Mesenchymal stem cell (in vitro differentiated cells and primary cell): ENCODE data around the gene UGT1A3.

Experiments used
- DNase-seq: peaks from one replicate; pipeline ENCODE4 v3.0.0-alpha.2; 2013
- H2AFZ ChIP-seq: one replicate; pipeline ENCODE4 v1.6.1; 2013; ENCODE audit warnings: low read depth, mild to moderate bottlenecking, control low read depth, inconsistent platforms, low read length, moderate library complexity
- H2AK5ac ChIP-seq: 2 replicates; pipeline ENCODE4 v1.6.1; 2013; ENCODE audit warnings: low read length, moderate library complexity, mild to moderate bottlenecking, inconsistent platforms; ENCODE audit not compliant: severe bottlenecking
- H2BK120ac ChIP-seq: one replicate; pipeline ENCODE4 v1.6.1; 2013; ENCODE audit warnings: low read depth, mild to moderate bottlenecking, inconsistent platforms, low read length, moderate library complexity
- H2BK12ac ChIP-seq, 2 experiments: one replicate each; pipeline ENCODE4 v1.6.1; 2013; ENCODE audit warnings: inconsistent platforms in 2 of 2, low read length in 2 of 2, mild to moderate bottlenecking in 2 of 2, moderate library complexity in 2 of 2, control low read depth in 1 of 2
- H2BK15ac ChIP-seq: one replicate; pipeline ENCODE4 v1.6.1; 2013; ENCODE audit warnings: mild to moderate bottlenecking, low read depth, inconsistent platforms; ENCODE audit not compliant: poor library complexity, severe bottlenecking
- H2BK5ac ChIP-seq: 2 replicates; pipeline ENCODE4 v1.6.1; 2013; ENCODE audit warnings: low read depth, mild to moderate bottlenecking, low read length, control low read depth, inconsistent platforms; ENCODE audit not compliant: poor library complexity, severe bottlenecking
- H3K14ac ChIP-seq, 2 experiments: one replicate each; pipeline ENCODE4 v1.6.1; 2013; ENCODE audit warnings: inconsistent platforms in 2 of 2, low read length in 2 of 2, control low read depth in 1 of 2, mild to moderate bottlenecking in 1 of 2, moderate library complexity in 1 of 2
- H3K18ac ChIP-seq, 2 experiments: one replicate each; pipeline ENCODE4 v1.6.1; 2013; ENCODE audit warnings: inconsistent platforms in 2 of 2, low read length in 2 of 2, control low read depth in 1 of 2, low read depth in 1 of 2, mild to moderate bottlenecking in 1 of 2
- H3K23ac ChIP-seq, 2 experiments: one replicate each; pipeline ENCODE4 v1.6.1; 2013; ENCODE audit warnings: inconsistent platforms in 2 of 2, low read length in 2 of 2, mild to moderate bottlenecking in 2 of 2, moderate library complexity in 2 of 2, control low read depth in 1 of 2
- H3K27ac ChIP-seq: 2 replicates; pipeline ENCODE4 v1.5.1; 2013; ENCODE audit warnings: mild to moderate bottlenecking, moderate library complexity, low read length, control low read depth, inconsistent platforms; ENCODE audit not compliant: poor library complexity, severe bottlenecking
- H3K27me3 ChIP-seq, 2 experiments: 2 replicates each; pipeline versions ENCODE4 v1.6.1 to v1.7.0; 2013; ENCODE audit warnings: low read length in 2 of 2, mild to moderate bottlenecking in 2 of 2, moderate library complexity in 2 of 2, control low read depth in 1 of 2, inconsistent platforms in 1 of 2; ENCODE audit not compliant: control insufficient read depth in 1 of 2, insufficient read depth in 1 of 2
- H3K36me3 ChIP-seq, 2 experiments: 2 replicates each; pipeline versions ENCODE4 v1.6.1 to v1.7.0; 2013; ENCODE audit warnings: low read length in 2 of 2, control low read depth in 1 of 2, inconsistent platforms in 1 of 2, low read depth in 1 of 2, mild to moderate bottlenecking in 1 of 2; ENCODE audit not compliant: insufficient read depth in 2 of 2, control insufficient read depth in 1 of 2
- H3K4ac ChIP-seq, 2 experiments: one replicate each; pipeline ENCODE4 v1.6.1; 2013; ENCODE audit warnings: inconsistent platforms in 2 of 2, low read length in 2 of 2, mild to moderate bottlenecking in 2 of 2, moderate library complexity in 2 of 2, control low read depth in 1 of 2, low read depth in 1 of 2
- H3K4me1 ChIP-seq: 2 replicates; pipeline ENCODE4 v1.6.1; 2013; ENCODE audit warnings: low read depth, low read length, control low read depth; ENCODE audit not compliant: control insufficient read depth, insufficient read depth
- H3K4me2 ChIP-seq: 2 replicates; pipeline ENCODE4 v1.6.1; 2013; ENCODE audit warnings: low read length, mild to moderate bottlenecking, inconsistent platforms; ENCODE audit not compliant: poor library complexity, severe bottlenecking
- H3K4me3 ChIP-seq, 2 experiments: 2 replicates each; pipeline versions ENCODE4 v1.5.1 to v1.7.0; 2013; ENCODE audit warnings: low read length in 2 of 2, mild to moderate bottlenecking in 2 of 2, control low read depth in 1 of 2, low read depth in 1 of 2; ENCODE audit not compliant: insufficient read depth in 1 of 2
- H3K79me1 ChIP-seq: replicated peaks from 2 replicates; pipeline ENCODE4 v1.6.1; 2013; ENCODE audit warnings: mild to moderate bottlenecking, control low read depth, low read length, inconsistent platforms; ENCODE audit not compliant: poor library complexity, severe bottlenecking
- H3K9ac ChIP-seq: 2 replicates; pipeline ENCODE4 v1.7.0; 2013; ENCODE audit warnings: mild to moderate bottlenecking, low read length, moderate library complexity
- H3K9me3 ChIP-seq: 2 replicates; pipeline ENCODE4 v1.7.0; 2013; ENCODE audit warnings: mild to moderate bottlenecking, low read length; ENCODE audit not compliant: control insufficient read depth
- H4K8ac ChIP-seq: one replicate; pipeline ENCODE4 v1.6.1; 2013; ENCODE audit warnings: inconsistent platforms, mild to moderate bottlenecking, low read length, moderate library complexity
- H4K91ac ChIP-seq: one replicate; pipeline ENCODE4 v1.6.1; 2013; ENCODE audit warnings: mild to moderate bottlenecking, low read length, inconsistent platforms
- WGBS: methylation state at CpG from one replicate; pipeline ENCODE4 v1.1.7; 2013; ENCODE audit warnings: mixed read lengths; 5-methylcytosine and 5-hydroxymethylcytosine counted together

The UGT1A3 gene

DNA sequence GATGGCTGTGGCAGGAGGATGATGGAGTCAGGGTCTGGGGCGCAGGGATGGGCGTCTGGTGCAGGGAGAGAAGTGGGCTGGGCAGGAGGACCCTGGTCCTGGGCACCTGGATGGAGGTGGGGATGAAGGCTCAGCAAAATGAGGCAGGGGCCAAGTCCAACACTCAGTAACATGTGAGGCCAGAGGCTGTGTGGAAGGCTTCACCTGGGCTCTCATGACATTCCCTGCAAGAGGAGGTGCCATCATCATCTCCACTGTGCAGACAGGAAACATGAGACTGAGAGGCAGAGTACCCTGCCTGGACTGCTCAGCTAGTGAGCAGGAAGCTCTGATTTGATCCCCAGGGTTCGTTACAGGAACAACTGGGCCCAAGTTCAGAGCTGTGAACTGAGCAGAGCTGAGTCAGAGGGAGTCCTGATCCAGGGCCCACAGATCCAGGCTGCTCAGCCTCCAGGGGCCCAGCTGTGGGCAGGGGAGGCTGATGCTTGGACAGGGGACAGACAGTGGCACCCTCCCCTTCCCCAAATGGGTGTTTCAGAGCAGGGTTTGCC, 88.6 kb downstream of the UGT1A3 start:
- no peak overlapping the region for H2BK12ac ChIP-seq

DNA sequence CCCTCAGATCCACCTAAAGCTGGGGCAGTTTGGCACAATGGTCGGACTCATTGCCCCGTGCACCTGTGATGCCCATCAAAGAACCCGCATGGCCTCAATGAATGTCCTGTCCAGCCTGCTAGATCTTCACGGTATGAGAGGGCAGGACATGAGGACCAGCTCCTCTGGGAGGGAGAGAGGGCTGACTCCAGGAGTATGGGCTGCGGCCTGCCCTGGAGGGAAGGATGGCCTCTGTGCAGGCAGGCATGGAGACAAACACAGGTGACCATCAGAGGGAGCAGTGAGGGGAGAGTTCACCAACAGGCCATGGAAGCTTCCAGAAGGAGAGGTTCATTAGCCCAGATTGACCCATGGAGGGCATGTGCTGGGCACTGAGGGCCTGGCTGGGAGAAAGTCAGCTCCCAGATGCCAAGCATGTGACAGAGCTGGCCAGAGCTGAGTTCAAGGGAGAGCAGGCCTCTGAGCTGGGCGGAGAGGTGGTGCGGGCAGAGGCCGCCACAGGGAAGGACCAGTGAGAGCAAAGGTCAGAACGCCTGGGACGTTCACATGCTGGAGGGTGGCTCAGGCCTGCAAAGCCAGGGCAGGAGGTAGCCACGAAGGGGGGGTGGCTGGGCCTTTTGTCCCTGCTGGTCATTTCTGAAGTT, 89.3 kb downstream of the UGT1A3 start:
- Histone ChIP-seq H4K8ac (no peak overlapping the region), H3K79me1 (no peaks in the 10 kb centered on the region), H3K27me3 (peaks cover 18 to 36% of the 10 kb centered on the region in 2 experiments), H2AK5ac (no peak overlapping the region), H2BK15ac (no peak overlapping the region), H4K91ac (no peak overlapping the region), H3K4me3 (no peak overlapping the region), H3K27ac (no peak overlapping the region), H3K18ac (no peak overlapping the region), H2BK12ac (no peak overlapping the region), H3K36me3 (no peaks in the 10 kb centered on the region), H3K23ac (no peak overlapping the region), H2AFZ (no peak overlapping the region), H3K4me1 (peaks cover 4% of the 10 kb centered on the region), H3K14ac (no peak overlapping the region), H2BK120ac (no peak overlapping the region), H2BK5ac (no peak overlapping the region), H3K4me2 (no peak overlapping the region), H3K9me3 (no peaks in the 10 kb centered on the region), H3K4ac (no peak overlapping the region), H3K9ac (no peak overlapping the region)
- 94% methylated on average over 11 of the region's 11 CpGs for WGBS
- no peak for DNase-seq

More for the DNA sequence above, 88.6 kb downstream of the UGT1A3 start:
- Histone ChIP-seq H4K91ac (no peak overlapping the region), H3K23ac (no peak overlapping the region), H3K36me3 (no peaks in the 10 kb centered on the region), H3K9me3 (no peaks in the 10 kb centered on the region), H2AFZ (no peak overlapping the region), H3K9ac (no peak overlapping the region), H3K4me1 (peaks cover 4% of the 10 kb centered on the region), H3K4me3 (peak overlapping the region in 1 of 2 experiments; percentile 23), H2BK120ac (no peak overlapping the region), H2AK5ac (no peak overlapping the region), H3K4me2 (no peak overlapping the region), H4K8ac (no peak overlapping the region), H3K18ac (no peak overlapping the region), H3K14ac (no peak overlapping the region), H2BK5ac (no peak overlapping the region), H3K27me3 (peaks cover 15 to 41% of the 10 kb centered on the region in 2 experiments), H3K4ac (no peak overlapping the region), H3K27ac (no peak overlapping the region), H3K79me1 (no peaks in the 10 kb centered on the region), H2BK15ac (no peak overlapping the region)
- DNase-seq = no peak
- 74% methylated on average over 3 of the region's 3 CpGs for whole genome bisulfite sequencing

DNA sequence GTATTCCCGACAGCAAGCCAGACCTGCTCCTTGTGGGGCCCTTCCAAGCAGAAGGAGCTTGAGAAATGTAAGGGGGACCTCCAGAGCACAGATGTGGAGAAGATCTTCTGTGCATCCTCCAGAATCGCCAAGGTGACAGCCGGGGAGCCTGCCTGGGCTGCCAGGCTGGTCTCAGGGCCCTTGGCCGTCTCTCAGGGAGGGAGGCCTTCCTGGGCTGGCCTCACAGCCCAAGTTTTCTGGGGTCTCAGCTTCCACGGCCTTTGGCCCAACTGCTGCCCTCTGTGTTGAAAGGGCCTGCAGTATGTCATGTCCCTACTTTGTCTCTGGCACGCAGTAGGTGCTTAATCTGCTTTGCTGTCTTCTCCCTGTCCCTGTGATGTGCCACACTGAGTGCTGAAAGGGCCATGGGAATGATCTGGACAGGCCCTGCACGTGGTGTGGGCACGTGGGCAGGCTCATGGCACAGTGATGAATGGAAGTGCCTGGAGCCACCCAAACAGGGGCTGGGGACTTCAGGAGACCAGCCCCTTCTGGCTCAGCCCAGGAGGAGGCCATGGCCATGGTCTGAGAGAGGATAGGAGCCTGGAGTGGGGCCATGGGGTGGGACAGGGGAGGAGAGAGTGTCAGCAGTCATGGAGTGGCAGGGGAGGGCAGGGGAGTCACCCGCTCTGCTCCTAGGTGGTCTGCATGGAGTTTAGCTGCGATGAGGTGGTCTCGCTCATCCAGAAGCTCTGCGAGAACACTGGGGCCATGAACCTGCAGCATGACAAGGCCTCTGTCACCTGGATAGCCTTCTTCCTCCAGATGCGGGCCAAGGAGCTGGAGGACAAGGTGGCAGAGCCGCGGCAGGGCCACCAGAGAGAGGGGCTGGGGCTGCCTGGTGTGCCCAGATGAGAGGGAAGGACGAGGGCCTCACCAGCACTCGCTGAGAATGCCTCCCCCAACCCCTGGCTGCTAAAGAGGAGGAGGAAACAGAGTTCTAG, 90.1 kb downstream of the UGT1A3 start:
- Histone ChIP-seq H3K4ac (no peak overlapping the region), H2BK15ac (no peak overlapping the region), H2BK120ac (no peak overlapping the region), H3K9ac (no peak overlapping the region), H3K4me2 (no peak overlapping the region), H3K14ac (no peak overlapping the region), H3K23ac (no peak overlapping the region), H3K79me1 (no peaks in the 10 kb centered on the region), H2BK12ac (no peak overlapping the region), H2BK5ac (no peak overlapping the region), H3K27ac (no peak overlapping the region), H3K36me3 (no peaks in the 10 kb centered on the region), H3K27me3 (peaks cover 21 to 29% of the 10 kb centered on the region in 2 experiments), H3K9me3 (no peaks in the 10 kb centered on the region), H3K18ac (no peak overlapping the region), H3K4me3 (no peak overlapping the region), H4K8ac (no peak overlapping the region), H2AFZ (no peak overlapping the region), H2AK5ac (no peak overlapping the region), H4K91ac (no peak overlapping the region), H3K4me1 (peaks cover 4% of the 10 kb centered on the region)
- no peak for DNase-seq
- 67% methylated on average over 17 of the region's 17 CpGs for WGBS
